NCI-H446 (cell line): Measurements from ENCODE around the gene RDH11.
"Not testable (repeated sequence)": the region's sequence is repeated elsewhere in the genome, so short reads cannot be mapped to it uniquely, and the experiment has no call there.

Experiments
- DNase-seq, 2 experiments: peaks; one replicate each; lab custom pipeline; 2025; lab: John Stamatoyannopoulos, UW

The RDH11 gene

GRCh38 chr14:67695394-67695949 lies at the start of gene RDH11:
RDH11 (minus strand) TSS chr14:67695764; CDS start chr14:67695703, 61 bp downstream.
- DNase-seq = peak; percentile 86 to 92

GRCh38 chr14:67744046-67744445 lies 48.5 kb upstream of the RDH11 start:
- DNase-seq = no peak

- DNase-seq = no peak
Measured at GRCh38 chr14:67738740-67739504, 43.4 kb upstream of the RDH11 start.

- no peak for DNase-seq
Measured at GRCh38 chr14:67736771-67737170, 41.2 kb upstream of the RDH11 start.

GRCh38 chr14:67735336-67736147 lies 40.0 kb upstream of the RDH11 start:
- no peak for DNase-seq

GRCh38 chr14:67734675-67735074 lies 39.1 kb upstream of the RDH11 start:
- DNase-seq = no peak

GRCh38 chr14:67733616-67734015 lies 38.1 kb upstream of the RDH11 start:
- DNase-seq = no peak

GRCh38 chr14:67729072-67729885 lies 33.7 kb upstream of the RDH11 start:
- no peak for DNase-seq

- no peak for DNase-seq
Measured at GRCh38 chr14:67728258-67728657, 32.7 kb upstream of the RDH11 start.

GRCh38 chr14:67727361-67727760 lies 31.8 kb upstream of the RDH11 start:
- no peak for DNase-seq

GRCh38 chr14:67725171-67725570 lies 29.6 kb upstream of the RDH11 start:
- no peak for DNase-seq

GRCh38 chr14:67722293-67722692 lies 26.7 kb upstream of the RDH11 start:
- DNase-seq = peak; percentile 11 to 69

GRCh38 chr14:67721875-67722274 lies 26.3 kb upstream of the RDH11 start:
- no peak for DNase-seq

GRCh38 chr14:67719866-67720265 lies 24.3 kb upstream of the RDH11 start:
- no peak for DNase-seq

GRCh38 chr14:67719385-67719784 lies 23.8 kb upstream of the RDH11 start:
- not testable (repeated sequence) for DNase-seq

GRCh38 chr14:67718265-67718664 lies 22.7 kb upstream of the RDH11 start:
- no peak for DNase-seq

- DNase-seq = no peak
Measured at GRCh38 chr14:67717048-67717447, 21.5 kb upstream of the RDH11 start.

- DNase-seq = no peak
Measured at GRCh38 chr14:67710209-67710608, 14.6 kb upstream of the RDH11 start.

GRCh38 chr14:67709796-67710195 lies 14.2 kb upstream of the RDH11 start:
- DNase-seq = not testable (repeated sequence)

GRCh38 chr14:67709346-67709745 lies 13.8 kb upstream of the RDH11 start:
- DNase-seq = not testable (repeated sequence)

GRCh38 chr14:67705211-67705610 lies 9.6 kb upstream of the RDH11 start:
- DNase-seq = no peak

GRCh38 chr14:67704484-67705089 lies 9.0 kb upstream of the RDH11 start:
- peak; percentile 5 to 53 for DNase-seq
